Activated effector memory CD4-positive, alpha-beta T cell treated with anti-CD3 and anti-CD28 coated beads, Interleukin-2, amount 50 U/mL, for 16 hours (primary cell): ENCODE data around the gene SPAG4.

Experiments used
- DNase-seq: peaks from one replicate; pipeline ENCODE4 v3.0.0-alpha.2; 2020

SPAG4 gene

DNA sequence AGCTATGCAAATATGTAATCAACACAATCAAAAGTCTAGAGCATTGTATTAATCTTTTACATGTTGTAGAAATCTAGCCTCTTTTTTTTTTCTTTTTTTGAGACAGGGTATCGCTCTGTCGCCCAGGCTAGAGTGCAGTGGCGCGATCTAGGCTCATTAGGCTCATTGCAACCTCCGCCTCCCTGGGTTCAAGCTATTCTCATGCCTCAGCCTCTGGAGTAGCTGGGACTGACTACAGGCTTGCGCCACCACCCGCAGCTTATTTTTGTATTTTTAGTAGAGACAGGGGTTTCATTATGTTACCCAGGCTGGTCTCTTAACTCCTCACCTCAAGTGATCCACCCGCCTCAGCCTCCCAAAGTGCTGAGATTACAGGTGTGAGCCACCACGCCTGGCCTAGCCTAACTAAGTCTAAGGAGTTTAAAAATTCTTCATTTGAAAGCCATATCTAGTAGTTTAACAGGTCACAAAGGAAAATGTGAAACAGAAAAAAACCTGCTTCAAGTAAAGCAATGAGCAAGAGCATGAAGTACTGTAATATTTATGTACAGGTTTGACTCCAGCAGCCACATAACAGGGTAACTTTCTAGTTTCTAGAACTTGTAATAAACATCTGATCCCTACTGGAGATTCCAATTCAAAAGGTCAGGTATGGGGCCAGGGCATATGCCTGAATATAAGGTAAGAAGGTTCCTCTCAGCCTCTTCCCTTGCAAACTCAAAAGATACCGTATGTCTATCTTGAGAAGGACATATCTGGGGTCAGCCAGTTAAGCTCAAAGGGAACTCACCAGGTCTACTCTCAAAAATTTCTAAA is 44.7 kb downstream of the SPAG4 start:
- DNase-seq, result peak; percentile 69

DNA sequence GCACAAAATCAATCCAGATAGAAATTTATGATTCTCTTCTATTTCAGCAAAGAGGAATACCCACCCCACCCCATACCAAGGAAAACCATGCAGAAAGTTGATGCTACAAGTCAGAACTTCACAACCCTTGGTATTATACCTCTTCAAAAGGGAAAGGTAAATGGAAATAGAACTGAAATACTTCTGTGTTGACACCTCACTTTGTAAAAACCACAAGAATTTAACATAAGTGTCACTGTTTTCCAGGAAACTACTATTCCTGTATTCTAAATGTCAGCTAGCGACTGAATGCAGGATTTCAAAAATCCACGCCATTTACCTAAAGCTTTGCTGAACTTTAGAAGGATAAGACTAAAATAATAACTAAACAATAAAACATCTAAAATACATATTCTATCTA is 45.4 kb downstream of the SPAG4 start:
- no peak for DNase-seq

DNA sequence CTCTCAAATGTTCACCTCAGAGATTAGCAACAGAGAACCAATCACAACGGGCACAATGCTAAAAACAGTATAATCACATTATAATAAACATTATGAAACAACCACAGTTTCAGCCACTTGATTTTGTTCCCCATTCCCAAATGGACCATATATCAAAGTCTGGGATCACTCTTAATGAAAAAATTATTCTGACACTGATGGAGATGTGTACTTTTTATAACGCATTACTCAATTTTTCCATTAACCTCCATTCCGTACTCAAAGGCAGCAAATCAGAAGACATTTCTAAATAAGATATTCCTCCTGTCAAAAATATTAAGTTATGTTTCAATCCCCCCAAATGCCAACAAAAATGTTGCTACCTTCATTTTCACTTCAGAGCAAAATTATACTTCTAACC is 46.3 kb downstream of the SPAG4 start:
- no peak for DNase-seq

DNA sequence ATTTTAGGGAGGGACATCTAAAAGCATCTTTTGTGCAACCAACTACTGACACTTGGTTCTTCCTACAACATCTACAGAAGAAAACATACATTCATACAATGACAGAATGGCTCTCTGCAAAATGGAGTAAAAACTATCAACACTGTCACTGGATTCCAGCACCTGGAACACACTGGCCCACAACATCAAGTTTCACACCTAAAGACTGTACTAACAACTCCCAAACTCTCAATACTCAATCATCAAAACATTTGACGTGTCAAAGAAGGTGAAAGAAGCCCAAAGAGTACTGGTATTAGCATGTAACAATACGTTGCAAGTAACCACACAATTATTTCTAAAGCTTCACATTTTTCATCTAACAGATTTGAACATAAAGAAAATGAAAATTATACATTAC is 46.9 kb downstream of the SPAG4 start:
- DNase-seq, result no peak

DNA sequence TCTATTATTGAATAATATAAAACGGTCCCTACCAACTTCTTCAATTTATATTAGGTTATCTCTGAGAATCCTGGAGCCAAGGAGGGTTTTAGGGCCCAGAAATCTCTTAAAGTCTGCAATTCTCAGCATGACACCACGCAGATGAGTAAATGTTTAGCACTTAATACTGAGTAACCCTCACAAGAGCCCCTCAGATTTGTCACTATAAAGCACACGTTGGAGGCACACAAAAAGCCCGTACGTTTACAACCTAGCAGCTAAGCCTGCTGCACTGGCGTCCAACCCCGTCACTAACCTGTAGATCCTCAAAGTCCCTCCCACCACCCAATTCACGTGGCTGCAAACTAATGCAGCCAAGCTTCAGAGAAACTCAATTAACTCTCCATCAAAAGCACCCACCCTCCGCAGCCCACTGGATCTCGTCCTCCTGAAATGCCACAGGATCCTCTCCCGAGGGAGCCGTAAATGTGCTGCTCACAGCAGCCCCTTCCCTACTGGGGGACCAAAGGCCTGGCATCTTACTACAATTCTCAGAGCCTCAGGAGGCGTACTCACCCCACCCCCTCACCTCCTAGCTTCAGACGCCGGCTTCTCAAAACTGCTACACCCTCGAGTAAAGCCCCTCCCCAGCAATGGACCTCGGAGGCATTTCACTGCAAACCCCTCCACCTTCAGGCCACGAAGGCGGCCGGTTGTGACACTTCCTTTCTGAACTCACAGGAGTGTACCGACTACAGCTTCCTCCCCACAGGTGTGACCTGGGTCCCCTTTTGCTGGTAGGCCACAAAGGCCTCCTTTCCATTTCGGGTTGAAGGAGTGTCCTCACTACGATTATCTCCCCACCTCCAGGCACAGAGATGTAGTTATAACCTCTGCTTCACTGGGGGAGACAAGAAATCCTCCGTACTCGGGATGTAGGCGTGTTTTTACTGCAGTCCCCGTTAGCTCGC is 48.2 kb downstream of the SPAG4 start:
- DNase-seq, result peak; percentile 85

DNA sequence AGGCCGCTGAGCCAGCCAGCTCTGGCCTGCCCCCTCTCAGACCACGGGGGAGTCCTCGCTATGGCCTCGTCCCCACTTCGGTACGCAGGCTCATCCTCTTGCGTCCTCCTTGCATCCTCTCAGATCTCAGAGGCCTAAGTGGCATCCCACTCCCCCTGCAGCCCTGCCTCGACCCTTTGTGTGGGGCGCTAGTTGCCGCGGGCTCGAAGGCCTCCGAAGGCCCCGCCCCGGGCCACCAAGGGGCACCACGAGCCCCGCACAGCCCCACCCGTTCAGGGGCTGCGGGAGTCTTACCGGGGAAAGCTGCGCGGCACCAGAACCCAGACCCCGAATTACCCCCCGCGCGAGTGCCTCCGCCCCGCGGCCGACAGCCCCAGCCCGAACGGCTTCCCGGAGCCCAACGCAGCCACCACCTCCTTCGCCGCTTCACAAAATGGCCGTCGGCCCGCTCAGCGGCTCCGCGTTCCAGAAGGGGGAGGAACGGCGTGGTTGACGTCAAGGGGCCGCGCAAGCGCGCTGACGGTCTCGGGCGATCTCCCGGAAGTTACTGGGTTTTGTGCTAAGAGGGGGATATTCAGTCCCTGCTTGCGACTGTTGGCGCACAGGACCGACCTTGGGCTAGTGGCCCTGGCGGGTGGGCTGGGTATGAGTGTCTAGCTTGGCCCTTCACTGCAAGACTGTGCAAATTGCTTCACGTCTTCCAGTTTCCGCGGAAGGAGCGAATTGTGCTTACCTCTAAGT is 49.0 kb downstream of the SPAG4 start, which contains the start of the genes CPNE1 and RBM12:
CPNE1 (minus strand) TSS at position 435 of the 741 bp plus-strand sequence. CDS start 31,977 bp downstream, outside the sequence.
RBM12 (minus strand) TSS at position 435 of the 741 bp plus-strand sequence. CDS start 9,578 bp downstream, outside the sequence.
- peak; percentile 97 for DNase-seq

DNA sequence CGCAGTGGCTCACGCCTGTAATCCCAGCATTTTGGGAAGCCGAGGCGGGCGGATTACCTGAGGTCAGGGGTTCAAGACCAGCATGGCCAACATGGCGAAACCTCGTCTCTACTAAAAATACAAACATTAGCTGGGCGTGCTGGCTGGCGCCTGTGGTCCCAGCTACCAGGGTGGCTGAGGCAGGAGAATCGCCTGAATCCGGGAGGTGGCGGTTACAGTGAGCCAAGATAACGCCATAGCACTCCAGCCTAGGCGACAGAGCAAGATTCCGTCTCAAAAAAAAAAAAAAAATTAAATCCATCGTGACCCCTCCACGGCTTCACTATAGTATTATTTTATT is 50.3 kb downstream of the SPAG4 start:
- no peak for DNase-seq

DNA sequence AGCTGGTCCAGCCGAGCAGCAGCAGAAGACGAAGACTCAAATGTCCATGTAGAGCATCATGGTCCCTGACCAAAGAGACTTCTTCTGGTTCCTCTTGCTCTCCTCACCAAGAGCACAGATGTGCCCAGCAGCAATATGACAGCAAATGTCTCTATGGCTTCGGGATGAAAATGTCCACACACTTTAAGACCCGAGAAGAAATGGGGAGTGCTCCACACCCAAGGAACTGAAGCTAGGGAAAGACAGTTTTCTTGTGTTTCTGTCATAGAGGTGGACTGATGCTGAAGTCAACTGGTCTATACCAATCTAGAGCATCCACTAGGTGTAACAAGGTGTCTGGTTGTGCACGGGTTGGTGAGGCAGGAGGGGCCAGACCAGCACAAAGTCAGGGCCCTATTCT is 53.6 kb downstream of the SPAG4 start:
- DNase-seq, result no peak

DNA sequence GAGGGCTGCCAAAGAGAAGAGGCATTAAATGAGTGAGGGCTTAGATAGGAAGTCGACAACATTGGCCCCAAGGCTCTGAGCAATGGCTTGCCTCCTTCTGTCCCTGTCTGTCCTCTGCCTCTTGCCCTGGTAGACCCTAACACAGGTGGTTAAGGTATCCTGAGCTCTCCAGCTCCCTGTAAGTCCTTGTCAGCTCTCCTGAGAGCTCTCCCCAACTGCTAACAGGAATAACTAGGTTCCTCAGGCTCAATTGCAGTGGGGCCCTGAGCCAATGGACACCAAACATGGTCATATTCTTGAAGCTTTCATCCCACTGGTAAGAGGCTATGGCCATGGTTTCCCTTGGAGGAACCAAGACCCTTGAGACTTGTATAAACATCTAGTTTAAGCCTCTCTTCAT is 54.1 kb downstream of the SPAG4 start:
- no peak for DNase-seq
